HepG2 (cell line): Measurements from ENCODE around the gene NPBWR2. TPM values are rescaled to one million over a fixed set of nuclear protein-coding genes. Genes with fewer than 3 reads are reported as not detected.

ENCODE experiments used
- AGO1 ChIP-seq: fragments of 200-400 bp; formaldehyde crosslinking; IDR thresholded peaks from 2 replicates; pipeline ENCODE4 v1.6.1; 2017; ENCODE audit warnings: mild to moderate bottlenecking, low read depth, low read length, moderate library complexity; ENCODE audit not compliant: poor library complexity, severe bottlenecking
- BORCS8-MEF2B ChIP-seq: sonication (generic); formaldehyde crosslinking; IDR thresholded peaks from 2 replicates; pipeline ENCODE4 v1.8.0; 2022; ENCODE audit warnings: mild to moderate bottlenecking, missing genetic modification reagents
- DDIT3 ChIP-seq: sonication (generic); formaldehyde crosslinking; IDR thresholded peaks from 2 replicates; pipeline ENCODE4 v1.4.0; 2020; ENCODE audit warnings: mild to moderate bottlenecking, missing genetic modification reagents
- FOXK1 ChIP-seq: sonication (generic); formaldehyde crosslinking; IDR thresholded peaks from 2 replicates; pipeline ENCODE4 v1.4.0; 2020; ENCODE audit warnings: low read depth, missing genetic modification reagents, borderline replicate concordance
- HNF4A ChIP-seq: sonication (generic); formaldehyde crosslinking; IDR thresholded peaks from 2 replicates; pipeline ENCODE4 v1.4.0; 2020; ENCODE audit warnings: missing genetic modification reagents
- HOMEZ ChIP-seq: IDR thresholded peaks from 2 replicates; pipeline ENCODE4 v1.6.1; 2016; ENCODE audit warnings: low read depth
- KAT2B ChIP-seq: fragments of 150-350 bp; IDR thresholded peaks from 2 replicates; pipeline ENCODE4 v1.6.1; 2014; ENCODE audit warnings: low read depth, low read length, borderline replicate concordance
- MAFG ChIP-seq: sonication (generic); formaldehyde crosslinking; IDR thresholded peaks from 2 replicates; pipeline ENCODE4 v1.5.1; 2020; ENCODE audit warnings: mild to moderate bottlenecking, missing genetic modification reagents
- MAZ ChIP-seq, 2 experiments: sonication (generic) in 1 of 2; formaldehyde crosslinking in 1 of 2; IDR thresholded peaks; 2 replicates each; pipeline versions ENCODE4 v1.5.0 to v1.6.1; 2012 to 2020; ENCODE audit warnings: low read depth in 2 of 2, mild to moderate bottlenecking in 2 of 2, borderline replicate concordance in 1 of 2, improper control_type of control experiment in 1 of 2, low read length in 1 of 2, missing genetic modification reagents in 1 of 2, moderate library complexity in 1 of 2
- MTA1 ChIP-seq: sonication (generic); formaldehyde crosslinking; IDR thresholded peaks from 2 replicates; pipeline ENCODE4 v1.4.0; 2020; ENCODE audit warnings: missing genetic modification reagents, mild to moderate bottlenecking, borderline replicate concordance
- NFYB ChIP-seq: sonication (generic); formaldehyde crosslinking; IDR thresholded peaks from 2 replicates; pipeline ENCODE4 v1.4.0; 2020; ENCODE audit warnings: missing genetic modification reagents
- RFX3 ChIP-seq: IDR thresholded peaks from 2 replicates; pipeline ENCODE4 v1.6.1; 2016; ENCODE audit warnings: missing biosample characterization, missing genetic modification reagents
- SP5 ChIP-seq: IDR thresholded peaks from 2 replicates; pipeline ENCODE4 v1.6.1; 2016; ENCODE audit warnings: low read depth, borderline replicate concordance
- ZBTB7A ChIP-seq: sonication (generic); formaldehyde crosslinking; IDR thresholded peaks from 2 replicates; pipeline ENCODE4 v1.8.0; 2022; ENCODE audit warnings: mild to moderate bottlenecking, missing genetic modification reagents
- ZFP90 ChIP-seq: sonication (generic); formaldehyde crosslinking; IDR thresholded peaks from 2 replicates; pipeline ENCODE4 v1.8.0; 2022; ENCODE audit warnings: missing genetic modification reagents, mild to moderate bottlenecking, inconsistent platforms, borderline replicate concordance
- ZGPAT ChIP-seq: IDR thresholded peaks from 2 replicates; pipeline ENCODE4 v1.6.1; 2016; ENCODE audit warnings: mild to moderate bottlenecking
- ZNF136 ChIP-seq: sonication (generic); formaldehyde crosslinking; IDR thresholded peaks from 2 replicates; pipeline ENCODE4 v1.8.1; 2022; ENCODE audit warnings: low read depth, mild to moderate bottlenecking, moderate library complexity, missing genetic modification reagents
- ZNF703 ChIP-seq: sonication (generic); formaldehyde crosslinking; IDR thresholded peaks from 2 replicates; pipeline ENCODE4 v1.5.1; 2020; ENCODE audit warnings: missing genetic modification reagents, mild to moderate bottlenecking, moderate library complexity, borderline replicate concordance
- ZNF737 ChIP-seq: sonication (generic); formaldehyde crosslinking; IDR thresholded peaks from 2 replicates; pipeline ENCODE4 v1.5.0; 2020; ENCODE audit warnings: missing genetic modification reagents, mild to moderate bottlenecking, borderline replicate concordance
- ZNF777 ChIP-seq: sonication (generic); formaldehyde crosslinking; IDR thresholded peaks from 2 replicates; pipeline ENCODE4 v1.4.0; 2020; ENCODE audit warnings: missing genetic modification reagents
- ZNF841 ChIP-seq: sonication (generic); formaldehyde crosslinking; IDR thresholded peaks from 2 replicates; pipeline ENCODE4 v1.8.1; 2023; ENCODE audit warnings: missing genetic modification reagents, borderline replicate concordance
- ZNF883 ChIP-seq: sonication (generic); formaldehyde crosslinking; IDR thresholded peaks from 2 replicates; pipeline ENCODE4 v1.5.1; 2020; ENCODE audit warnings: mild to moderate bottlenecking, missing genetic modification reagents; ENCODE audit errors: not compliant biosample characterization
- polyA plus RNA-seq, 8 experiments: library from polyadenylated mRNA; depleted of rRNA in 3 of 8; stranded (reverse) in 7 of 8; unstranded in 1 of 8; fragments of >200 nt; fragmentation: Illumina TruSeq in 4 of 8; extraction: Trizol in 4 of 8; gene quantifications; 2 replicates each; pipeline versions ENCODE4 v1.2.1 to v1.2.3, GENCODE V29; 2011 to 2016; ENCODE audit warnings: low read depth in 4 of 8, missing spikeins in 1 of 8, mixed read lengths in 1 of 8; ENCODE audit not compliant: insufficient read depth in 1 of 8
- total RNA-seq, 5 experiments: library from RNA; depleted of rRNA; stranded (reverse); fragments of >200 nt; fragmentation: Illumina TruSeq; extraction: Trizol; gene quantifications; 2 replicates each; pipeline ENCODE4 v1.2.3, GENCODE V29; 2016; ENCODE audit warnings: low read depth in 1 of 5

The NPBWR2 gene
- total and polyA plus RNA-seq, 2 of the 13 experiments (the other 11 are each of a cell fraction or from before 2014, with no cell fraction given): not detected

GRCh38 chr20:64062596-64063388 is 44.6 kb downstream of the NPBWR2 start, which contains the start of gene TCEA2 (continued):
- peak; percentile 93 for TF ChIP-seq ZGPAT
- TF ChIP-seq ZNF777 (CRISPR knock-in tag): peak; percentile 55; the same call in 1 of the 2 replicates
- TF ChIP-seq ZNF737 (CRISPR knock-in tag): peak; percentile 93; the same call in 1 of the 2 replicates
- TF ChIP-seq DDIT3 (CRISPR knock-in tag): peak; percentile 66; the same call in 1 of the 2 replicates
- peak; percentile 91; the same call in 1 of the 2 replicates for TF ChIP-seq FOXK1 (CRISPR knock-in tag)
- no peak for TF ChIP-seq MAFG (CRISPR knock-in tag)
- peak; percentile 66; the same call in 1 of the 2 replicates for TF ChIP-seq SP5
- no peak; the same call in none of the 2 replicates for TF ChIP-seq BORCS8-MEF2B
- no peak for TF ChIP-seq KAT2B
- TF ChIP-seq HOMEZ (CRISPR knock-in tag): peak; percentile 67; the same call in 1 of the 2 replicates
- 0 out of 2 replicates have a peak, but pooled peaks have one; percentile 74 for TF ChIP-seq ZNF841
- TF ChIP-seq MAZ (IDR thresholded peaks at IDR 0.05; ENCODE audit: borderline replicate concordance, low read depth, low read length): peak; percentile 94
- TF ChIP-seq MAZ (CRISPR knock-in tag; IDR thresholded peaks at IDR 0.05; ENCODE audit: low read depth): peak; percentile 97
- peak; percentile 83; the same call in 1 of the 2 replicates for TF ChIP-seq ZFP90
- TF ChIP-seq AGO1: no peak
- TF ChIP-seq MTA1 (CRISPR knock-in tag): no peak; the same call in 1 of the 2 replicates
- TF ChIP-seq NFYB (CRISPR knock-in tag): no peak; the same call in none of the 2 replicates
- TF ChIP-seq ZNF136 (CRISPR knock-in tag): peak; percentile 98; the same call in 1 of the 2 replicates
- peak; percentile 94 for TF ChIP-seq ZNF703 (CRISPR knock-in tag)
- peak; percentile 70 for TF ChIP-seq ZBTB7A (CRISPR knock-in tag)
- TF ChIP-seq RFX3 (CRISPR knock-in tag): 0 out of 2 replicates have a peak, but pooled peaks have one; percentile 31
- no peak for TF ChIP-seq ZNF883 (CRISPR knock-in tag)
- TF ChIP-seq HNF4A (CRISPR knock-in tag): peak; percentile 43
